ENCODE data around the gene IFRD2.
"Not testable (repeated sequence)": the region's sequence is repeated elsewhere in the genome, so short reads cannot be mapped to it uniquely, and the experiment has no call there.

Gene IFRD2

DNA sequence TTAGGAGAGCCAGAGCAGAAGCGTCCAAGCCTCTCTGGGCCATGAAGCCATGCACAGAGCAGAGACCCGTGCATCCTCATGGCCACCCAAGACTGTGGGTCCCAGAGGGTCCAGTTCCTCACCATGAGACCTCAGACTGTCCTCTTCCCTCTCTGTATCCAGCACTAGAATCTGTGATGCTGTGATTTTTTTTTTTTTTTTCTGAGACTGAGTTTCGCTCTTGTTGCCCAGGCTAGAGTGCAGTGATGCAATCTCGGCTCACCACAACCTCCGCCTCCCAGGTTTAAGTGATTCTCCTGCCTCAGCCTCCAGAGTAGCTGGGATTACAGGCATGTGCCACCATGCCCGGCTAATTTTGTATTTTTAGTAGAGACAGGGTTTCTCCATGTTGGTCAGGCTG, 47.4 kb downstream of the IFRD2 start:
- DNase-seq, result not testable (repeated sequence)

GRCh38 chr3:50243543-50243895, 48.7 kb downstream of the IFRD2 start:
- no peak for DNase-seq

GRCh38 chr3:50242851-50243542, 49.2 kb downstream of the IFRD2 start:
- peak; percentile 63 for DNase-seq

GRCh38 chr3:50242381-50242770, 49.9 kb downstream of the IFRD2 start:
- DNase-seq, result no peak

GRCh38 chr3:50241713-50242380, 50.4 kb downstream of the IFRD2 start:
- DNase-seq, result no peak

GRCh38 chr3:50241163-50241562, 51.1 kb downstream of the IFRD2 start:
- no peak for DNase-seq

DNA sequence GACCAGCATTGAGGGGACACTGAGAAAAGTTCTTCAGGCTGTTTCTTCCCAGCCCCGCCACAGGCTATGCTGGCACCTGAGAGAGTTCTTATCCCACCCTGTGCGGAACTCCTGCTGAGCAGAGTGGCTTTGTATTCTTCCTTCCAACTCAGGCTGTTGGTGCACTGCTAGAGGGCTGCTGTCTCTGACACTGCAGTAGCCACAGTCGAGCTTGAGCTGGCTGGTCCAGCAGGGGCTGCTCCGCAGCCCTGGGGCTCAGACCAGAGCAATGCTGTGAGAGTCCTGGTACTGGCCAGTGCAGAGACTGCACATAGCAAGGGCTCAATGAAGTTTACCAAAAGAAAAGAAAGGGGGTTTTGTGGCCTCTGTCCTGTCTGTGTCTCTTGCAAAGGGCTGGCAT, 52.6 kb downstream of the IFRD2 start:
- DNase-seq, result no peak

GRCh38 chr3:50238549-50239026, 53.6 kb downstream of the IFRD2 start:
- no peak for DNase-seq

GRCh38 chr3:50237754-50238548, 54.3 kb downstream of the IFRD2 start:
- DNase-seq, result peak; percentile 88

Measured in CD4-positive, alpha-beta T cell treated with Interleukin-10 for 1 hour (primary cell).